ENCODE measurements around the gene ST3GAL5.
"Not testable (repeated sequence)": the region's sequence is repeated elsewhere in the genome, so short reads cannot be mapped to it uniquely, and the experiment has no call there.

Gene ST3GAL5

DNA sequence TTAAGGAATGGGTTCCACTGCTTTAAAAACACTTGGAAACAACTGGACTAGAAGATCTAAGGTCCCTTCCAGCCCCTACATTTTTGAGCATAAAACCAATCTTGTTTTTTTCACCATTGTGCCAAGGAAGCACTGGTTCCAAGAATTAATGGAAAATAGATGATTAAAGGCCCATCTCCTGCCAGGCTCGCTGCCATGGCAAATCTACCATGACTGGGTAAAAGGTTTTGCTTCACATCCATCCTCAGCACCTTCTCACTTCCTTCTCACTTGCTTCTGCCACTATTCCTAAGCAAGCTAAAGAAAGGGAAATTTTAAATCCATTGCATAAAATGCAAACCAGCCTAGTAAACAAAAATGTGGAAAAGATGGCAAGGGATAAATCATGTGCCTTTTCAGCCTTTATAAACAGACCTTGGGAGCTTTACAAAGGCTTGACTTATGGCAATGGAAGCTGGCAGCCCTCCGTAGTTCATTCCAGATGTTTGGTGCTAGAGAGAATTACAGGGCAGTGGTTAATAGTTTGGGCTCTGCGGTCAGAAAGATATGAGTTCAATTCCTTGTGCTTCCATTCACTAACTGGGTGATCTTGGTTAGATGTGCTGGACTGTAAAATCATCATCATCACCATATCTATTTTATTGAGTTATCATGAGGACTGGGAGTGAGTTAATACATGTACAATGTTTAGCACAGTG, 27.0 kb upstream of the ST3GAL5 start:
- FAIRE-seq: no peak

DNA sequence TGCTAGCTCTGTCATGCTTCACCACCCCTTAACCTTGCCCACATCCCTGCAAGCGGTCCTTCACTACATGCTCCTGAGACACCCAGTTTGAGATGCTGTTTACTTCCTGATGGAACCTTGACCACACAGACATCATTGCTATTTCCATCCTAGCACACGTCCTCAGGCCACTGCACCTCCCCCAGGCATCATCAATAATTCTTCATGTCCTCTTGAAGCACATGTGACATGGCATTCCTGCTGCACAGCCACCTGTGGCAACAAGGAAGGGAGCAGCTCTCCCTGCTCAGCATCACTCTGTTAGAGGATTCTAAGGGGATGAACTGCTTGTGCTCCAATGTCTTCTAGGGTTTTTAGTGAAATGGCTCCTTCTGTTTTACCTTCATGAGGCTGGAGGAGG, 26.1 kb upstream of the ST3GAL5 start:
- no peak for FAIRE-seq

DNA sequence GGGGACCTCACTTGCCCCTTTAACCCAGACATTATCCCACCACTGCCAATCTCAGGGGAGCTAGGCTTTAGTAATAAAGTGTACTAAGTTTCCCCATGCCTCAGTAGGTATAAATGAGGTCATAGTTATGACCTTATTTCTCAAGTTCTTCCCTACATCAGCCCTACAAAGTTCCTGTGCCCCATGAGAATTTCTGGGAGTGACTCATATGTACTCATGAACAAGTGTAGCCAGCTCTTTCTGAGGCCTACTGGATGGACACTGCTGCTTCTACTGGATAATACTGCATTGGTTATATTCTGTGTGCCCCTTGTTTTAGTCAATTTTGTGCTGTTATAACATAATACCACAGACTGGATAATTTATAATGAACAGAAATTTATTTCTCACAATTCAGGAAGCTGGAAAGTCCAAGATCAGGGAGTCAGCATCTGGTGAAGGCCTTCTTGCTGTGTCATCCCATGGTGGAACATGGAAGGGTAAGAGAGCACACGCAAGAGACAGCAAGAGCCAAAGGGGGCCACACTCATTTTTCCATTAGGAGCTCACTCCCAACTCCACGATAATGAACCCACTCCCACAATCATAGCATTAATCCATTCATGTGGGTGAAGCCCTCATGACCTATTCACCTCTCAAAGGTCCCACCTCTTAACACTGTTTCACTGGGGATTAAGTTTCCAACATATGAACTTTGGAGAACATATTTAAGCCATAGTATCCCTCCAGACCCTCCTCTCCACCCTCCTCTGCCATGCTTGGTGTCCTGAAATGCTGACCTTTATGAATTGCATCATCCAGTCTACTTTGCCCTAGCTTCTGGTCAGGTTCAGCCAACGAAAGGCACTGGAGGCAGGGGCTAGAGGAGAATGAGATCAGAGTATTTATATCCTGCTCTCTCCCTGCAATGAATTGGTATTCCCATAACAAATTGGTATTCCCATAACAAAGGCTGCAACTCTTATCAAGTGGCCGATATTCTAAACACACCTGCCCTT, 25.4 kb upstream of the ST3GAL5 start:
- FAIRE-seq: no peak

- FAIRE-seq: no peak
These were observed 23.3 kb upstream of the ST3GAL5 start for GRCh38 chr2:85911814-85912692.

DNA sequence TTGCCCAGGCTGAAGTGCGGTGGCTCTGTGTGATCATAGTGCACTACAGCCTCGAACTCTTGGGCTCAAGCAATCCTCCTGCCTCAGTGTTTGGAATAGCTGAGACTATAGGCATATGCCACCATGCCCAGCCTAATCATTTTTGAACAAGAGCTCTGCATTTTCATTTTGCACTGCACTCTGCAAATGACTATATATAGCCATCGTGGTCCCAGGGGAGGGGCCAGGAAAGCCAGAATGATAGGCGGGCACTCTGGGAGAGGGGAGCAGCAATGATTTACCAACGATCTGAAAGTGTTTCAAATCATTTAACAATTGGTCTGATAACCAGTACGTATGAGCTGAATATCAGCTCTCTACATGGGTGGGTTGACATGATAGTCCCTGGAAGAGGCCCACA, 22.3 kb upstream of the ST3GAL5 start:
- no peak for FAIRE-seq

DNA sequence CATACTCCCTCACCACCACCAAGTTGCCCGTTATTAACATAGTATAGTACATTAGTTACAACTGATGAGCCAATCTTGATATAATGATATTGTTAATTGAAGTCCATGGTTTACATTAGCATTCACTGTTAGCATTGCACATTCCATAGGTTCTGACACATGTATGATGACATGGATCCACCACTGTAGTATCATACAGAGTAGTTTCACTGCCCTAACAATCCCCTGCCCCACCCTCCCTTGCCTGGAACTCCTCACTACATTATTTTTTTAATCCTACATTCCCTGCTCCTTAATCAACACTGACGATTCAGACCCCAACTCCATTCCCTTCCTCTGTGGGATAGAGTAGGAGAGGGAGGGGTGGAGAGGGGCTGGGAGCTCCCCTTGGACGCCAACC, 20.2 kb upstream of the ST3GAL5 start:
- FAIRE-seq: no peak

GRCh38 chr2:85908506-85908905, 19.7 kb upstream of the ST3GAL5 start:
- FAIRE-seq: no peak

DNA sequence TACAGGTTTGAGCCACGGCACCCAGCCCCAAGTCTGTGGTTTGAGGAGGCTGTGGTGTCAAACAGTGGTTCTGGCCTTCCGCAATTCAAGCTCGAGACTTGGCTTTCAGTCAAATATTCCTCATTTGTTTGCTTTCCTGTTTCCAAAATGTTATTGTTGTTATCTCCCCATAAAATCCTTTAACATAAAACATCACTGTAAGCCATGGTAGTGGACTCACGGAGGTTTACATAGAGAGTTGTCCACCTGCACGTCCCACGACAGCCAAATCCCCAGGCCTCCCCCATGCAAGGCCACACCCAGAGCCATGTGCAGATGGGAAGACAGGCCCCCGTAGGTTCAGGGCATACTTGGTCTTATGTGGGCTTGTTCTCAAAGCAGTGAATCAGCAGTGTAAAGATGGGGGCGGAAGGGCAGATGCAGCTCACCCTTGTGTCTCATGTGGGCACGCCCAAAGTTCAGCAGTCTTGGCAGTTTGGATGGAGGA, 18.9 kb upstream of the ST3GAL5 start:
- FAIRE-seq: no peak

- FAIRE-seq: no peak
These were observed 18.0 kb upstream of the ST3GAL5 start for GRCh38 chr2:85906748-85907147.

- no peak for FAIRE-seq
These were observed 17.1 kb upstream of the ST3GAL5 start for GRCh38 chr2:85905891-85906290.

DNA sequence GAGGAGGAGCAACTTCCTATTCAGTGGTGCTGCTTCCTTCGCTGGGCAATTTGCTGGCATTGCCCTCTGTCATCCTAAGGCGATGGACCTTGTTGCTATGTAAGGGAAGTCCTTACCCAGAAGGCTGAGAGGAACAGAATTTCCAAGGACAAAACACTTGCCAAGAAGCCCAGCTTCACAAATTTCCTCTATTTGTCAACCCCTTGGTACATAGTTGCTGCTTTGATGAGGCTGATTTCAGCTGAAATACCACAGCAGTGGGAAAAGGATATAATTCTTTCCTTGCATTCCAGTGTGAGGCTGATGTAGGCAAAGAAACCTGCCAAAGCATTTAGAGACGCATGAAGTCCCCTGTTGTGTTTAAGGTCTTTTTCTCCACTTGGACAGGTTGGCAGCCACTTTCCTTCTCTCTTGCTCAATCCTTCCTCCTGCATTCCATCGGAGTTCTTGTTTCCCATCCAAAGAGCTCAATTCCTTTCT, 16.4 kb upstream of the ST3GAL5 start:
- no peak for FAIRE-seq

DNA sequence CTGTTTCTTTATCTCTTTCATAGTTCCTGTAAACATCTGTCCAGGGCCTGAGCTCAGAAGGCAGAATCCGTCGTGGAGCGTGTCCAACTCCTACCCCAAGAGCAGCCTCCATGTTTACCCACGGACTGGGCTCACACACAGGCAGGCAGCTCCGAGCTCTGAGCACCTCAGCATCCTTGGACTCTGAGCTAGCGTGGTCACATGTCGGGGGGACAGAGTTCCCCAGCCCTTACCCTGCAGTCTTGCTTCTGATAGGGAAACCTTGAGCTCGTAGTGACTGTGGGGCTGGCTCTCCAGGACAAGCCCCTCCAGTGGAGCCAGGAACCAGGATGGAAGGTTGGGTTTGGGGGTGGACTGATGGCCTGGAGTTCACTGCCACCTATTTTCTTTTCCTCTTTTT, 15.1 kb upstream of the ST3GAL5 start:
- no peak for FAIRE-seq

- no peak for FAIRE-seq
These were observed 13.7 kb upstream of the ST3GAL5 start for GRCh38 chr2:85902496-85902895.

GRCh38 chr2:85901155-85901554, 12.4 kb upstream of the ST3GAL5 start:
- FAIRE-seq: no peak

DNA sequence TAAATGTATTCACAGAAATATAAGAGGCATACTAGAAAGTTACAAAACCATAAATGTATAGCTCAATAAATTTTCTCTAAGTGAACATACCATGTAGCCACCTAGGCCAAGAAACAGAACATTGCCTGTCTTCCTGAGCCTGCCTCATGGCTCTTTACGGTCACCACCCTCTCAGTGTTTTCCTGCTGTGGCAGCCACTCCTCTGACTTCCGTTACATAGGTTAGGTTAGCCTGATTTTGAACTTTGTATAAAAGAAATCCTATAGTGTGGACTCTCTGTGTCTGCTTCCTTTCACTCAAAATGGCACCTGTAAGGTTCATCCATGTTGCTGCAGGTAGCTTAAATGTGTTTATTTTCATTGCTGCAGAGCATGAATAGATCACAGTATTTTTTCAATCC, 11.6 kb upstream of the ST3GAL5 start:
- no peak for FAIRE-seq

GRCh38 chr2:85899849-85900248, 11.1 kb upstream of the ST3GAL5 start:
- FAIRE-seq: no peak

DNA sequence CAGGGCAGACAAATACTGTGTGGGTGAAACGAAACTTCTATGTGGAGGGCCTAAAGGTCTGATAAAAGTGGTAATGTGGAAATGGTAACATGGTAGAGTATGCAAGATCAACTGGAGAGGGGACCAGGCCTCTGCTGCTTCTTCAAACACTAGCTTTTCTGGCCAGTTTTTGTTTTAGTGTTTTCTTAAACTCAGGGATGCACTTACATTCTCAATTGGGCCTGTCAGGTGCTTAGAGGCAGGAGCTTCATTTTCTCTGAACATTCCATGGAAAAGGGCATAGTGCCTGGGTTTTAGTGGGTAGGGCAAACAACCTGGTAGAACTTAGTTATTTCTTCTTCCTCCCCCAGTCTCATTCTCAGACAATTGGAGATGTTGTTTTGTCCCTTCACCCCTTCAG, 10.5 kb upstream of the ST3GAL5 start:
- no peak for FAIRE-seq

- no peak for FAIRE-seq
These were observed 10.1 kb upstream of the ST3GAL5 start for GRCh38 chr2:85898881-85899280.

- not testable (repeated sequence) for FAIRE-seq
These were observed 5.9 kb upstream of the ST3GAL5 start for GRCh38 chr2:85894554-85895278.

DNA sequence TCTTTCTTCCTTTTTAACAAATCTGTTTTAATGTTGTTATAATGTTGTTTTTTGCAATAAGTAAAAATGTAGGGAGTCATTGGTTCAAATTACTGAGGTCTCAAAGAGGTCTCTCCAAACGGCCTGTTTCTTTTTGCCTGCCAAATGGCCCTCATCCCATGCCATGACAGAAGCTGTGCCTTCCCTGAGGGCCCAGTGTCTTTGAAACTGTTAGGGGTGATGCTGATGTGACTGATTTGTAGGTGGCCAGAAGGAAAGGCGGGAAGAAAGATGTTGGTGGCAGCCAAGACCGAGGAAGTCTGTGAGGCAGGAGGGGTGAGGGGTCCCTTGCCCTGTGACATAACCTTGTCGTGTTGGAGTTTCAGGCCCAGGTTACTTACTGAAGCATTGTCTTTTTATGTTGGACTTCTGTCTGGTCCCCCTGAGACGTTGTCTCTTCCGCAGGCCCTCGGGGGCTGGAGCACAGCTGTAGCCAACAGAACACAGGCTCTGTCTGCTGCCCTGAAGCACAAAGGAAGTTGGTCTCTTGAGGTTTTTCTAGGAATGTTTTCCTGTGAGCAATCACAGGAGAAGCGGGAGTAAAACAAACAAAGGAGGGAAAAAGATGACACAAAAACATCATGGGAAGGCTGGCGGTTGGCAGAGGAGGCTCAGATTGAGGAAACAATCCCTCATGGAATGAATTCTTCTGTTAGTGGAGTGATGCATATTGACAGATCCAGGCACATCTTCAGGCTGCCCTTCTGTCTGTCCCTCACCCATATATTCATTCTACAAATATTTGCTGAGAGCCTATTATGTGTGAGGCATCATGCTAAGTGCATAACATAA, 4.9 kb upstream of the ST3GAL5 start:
- FAIRE-seq: no peak
